ENCODE measurements around the gene THADA. TPM values are rescaled to one million over a fixed set of nuclear protein-coding genes. Genes with fewer than 3 reads are reported as not detected.
"Not testable (repeated sequence)": the region's sequence is repeated elsewhere in the genome, so short reads cannot be mapped to it uniquely, and the experiment has no call there.

THADA gene
- total and polyA plus RNA-seq, 2 experiments from 2014 or later, result 10.8 to 18.8 TPM

GRCh38 chr2:43538034-43538670 is 57.7 kb downstream of the THADA start:
- no peaks in the 10 kb centered on the region for H3K79me2 ChIP-seq
- DNase-seq (ENCODE audit: low spot score), result no peak
- H4K20me1 ChIP-seq (ENCODE audit: insufficient read depth, poor library complexity, severe bottlenecking), result no peaks in the 10 kb centered on the region
- no peaks in the 10 kb centered on the region for H3K9me3 ChIP-seq (ENCODE audit: low read depth)
- no peak overlapping the region for H2AFZ ChIP-seq
- TF ChIP-seq EZH2 (IDR thresholded peaks at IDR 0.05; ENCODE audit: borderline replicate concordance), result no peak
- no peak for TF ChIP-seq EZH2phosphoT487 (IDR thresholded peaks at IDR 0.05; ENCODE audit: low read depth, severe bottlenecking, unreplicated experiment)
- TF ChIP-seq CTCF (IDR thresholded peaks at IDR 0.05; ENCODE audit: poor library complexity), result no peak
- H3K9me2 ChIP-seq (replicated peaks; ENCODE audit: insufficient read depth), result no peaks in the 10 kb centered on the region
- H3K27me3 ChIP-seq, result no peaks in the 10 kb centered on the region
- no peak overlapping the region for H3K4me3 ChIP-seq
- peaks cover 14% of the 10 kb centered on the region for H3K4me1 ChIP-seq (ENCODE audit: insufficient read depth)
- no peak overlapping the region for H3K4me2 ChIP-seq
- H3K27ac ChIP-seq, result peak overlapping the region; percentile 14
- no peaks in the 10 kb centered on the region for H3K36me3 ChIP-seq (replicated peaks; ENCODE audit: insufficient read depth, low read depth)
- WGBS (ENCODE audit: low lambda C conversion rate, missing lambda C conversion rate), result 90% methylated on average over 1 of the region's 1 CpG

- Histone ChIP-seq H3K27me3 (no peaks in the 10 kb centered on the region), H3K4me2 (no peak overlapping the region), H3K9me3 (ENCODE audit: low read depth) (no peaks in the 10 kb centered on the region), H3K36me3 (replicated peaks; ENCODE audit: insufficient read depth, low read depth) (no peaks in the 10 kb centered on the region), H3K79me2 (no peaks in the 10 kb centered on the region), H4K20me1 (ENCODE audit: insufficient read depth, poor library complexity, severe bottlenecking) (no peaks in the 10 kb centered on the region), H2AFZ (no peak overlapping the region), H3K27ac (no peak overlapping the region), H3K4me3 (no peak overlapping the region), H3K4me1 (ENCODE audit: insufficient read depth) (peaks cover 14% of the 10 kb centered on the region), H3K9me2 (replicated peaks; ENCODE audit: insufficient read depth) (no peaks in the 10 kb centered on the region)
- no peak for DNase-seq (ENCODE audit: low spot score)
- TF ChIP-seq CTCF (IDR thresholded peaks at IDR 0.05; ENCODE audit: poor library complexity), result no peak
- no peak for TF ChIP-seq EZH2phosphoT487 (IDR thresholded peaks at IDR 0.05; ENCODE audit: low read depth, severe bottlenecking, unreplicated experiment)
- no peak for TF ChIP-seq EZH2 (IDR thresholded peaks at IDR 0.05; ENCODE audit: borderline replicate concordance)
- 60% methylated on average over 2 of the region's 2 CpGs for WGBS (ENCODE audit: low lambda C conversion rate, missing lambda C conversion rate)
These were observed 58.7 kb downstream of the THADA start for GRCh38 chr2:43537137-43537536.

GRCh38 chr2:43534569-43534968 is 61.3 kb downstream of the THADA start:
- Histone ChIP-seq H3K9me3 (ENCODE audit: low read depth) (no peaks in the 10 kb centered on the region), H3K4me2 (no peak overlapping the region), H3K27me3 (no peaks in the 10 kb centered on the region), H3K36me3 (replicated peaks; ENCODE audit: insufficient read depth, low read depth) (no peaks in the 10 kb centered on the region), H3K4me3 (no peak overlapping the region), H3K79me2 (no peaks in the 10 kb centered on the region), H3K4me1 (ENCODE audit: insufficient read depth) (peaks cover 3% of the 10 kb centered on the region), H4K20me1 (ENCODE audit: insufficient read depth, poor library complexity, severe bottlenecking) (no peaks in the 10 kb centered on the region), H2AFZ (no peak overlapping the region), H3K9me2 (replicated peaks; ENCODE audit: insufficient read depth) (no peaks in the 10 kb centered on the region), H3K27ac (no peak overlapping the region)
- TF ChIP-seq CTCF (IDR thresholded peaks at IDR 0.05; ENCODE audit: poor library complexity), result no peak
- TF ChIP-seq EZH2 (IDR thresholded peaks at IDR 0.05; ENCODE audit: borderline replicate concordance), result no peak
- no peak for TF ChIP-seq EZH2phosphoT487 (IDR thresholded peaks at IDR 0.05; ENCODE audit: low read depth, severe bottlenecking, unreplicated experiment)
- no peak for DNase-seq (ENCODE audit: low spot score)
- 100% methylated on average over 3 of the region's 3 CpGs for WGBS (ENCODE audit: low lambda C conversion rate, missing lambda C conversion rate)

- H3K9me3 ChIP-seq (ENCODE audit: low read depth); H3K36me3 ChIP-seq (replicated peaks; ENCODE audit: insufficient read depth, low read depth); H3K27ac ChIP-seq; H3K79me2 ChIP-seq; H3K4me2 ChIP-seq; H3K9me2 ChIP-seq (replicated peaks; ENCODE audit: insufficient read depth); H2AFZ ChIP-seq; H3K27me3 ChIP-seq; H3K4me3 ChIP-seq; H3K4me1 ChIP-seq (ENCODE audit: insufficient read depth); H4K20me1 ChIP-seq (ENCODE audit: insufficient read depth, poor library complexity, severe bottlenecking); DNase-seq (ENCODE audit: low spot score): not testable (repeated sequence)
- WGBS (ENCODE audit: low lambda C conversion rate, missing lambda C conversion rate), result 99% methylated on average over 3 of the region's 3 CpGs
These were observed 63.3 kb downstream of the THADA start for GRCh38 chr2:43532572-43532971.

Data from hepatocyte (in vitro differentiated cells).